ENCODE data around the gene CHML.

Gene CHML

GRCh38 chr1:241678536-241678935, 38.4 kb upstream of the CHML start:
- Histone ChIP-seq H3K79me2 (ENCODE audit: insufficient read depth, low read length) (no peaks in the 10 kb centered on the region), H3K36me3 (ENCODE audit: insufficient read depth, low read length) (no peaks in the 10 kb centered on the region), H3K9me3 (ENCODE audit: insufficient read depth, low read length, severe bottlenecking) (no peaks in the 10 kb centered on the region), H3K9ac (ENCODE audit: low read depth, low read length) (no peak overlapping the region), H3K27ac (ENCODE audit: low read length) (no peak overlapping the region), H3K4me3 (ENCODE audit: low read depth in 1 of 2, low read length in 2 of 2) (no peak overlapping the region), H4K20me1 (ENCODE audit: insufficient read depth, low read length) (no peaks in the 10 kb centered on the region), H3K27me3 (ENCODE audit: insufficient read depth, low read length, poor library complexity) (no peaks in the 10 kb centered on the region), H3K4me2 (ENCODE audit: insufficient read depth, low read length) (no peak overlapping the region), H3K4me1 (ENCODE audit: insufficient read depth, low read length) (peaks cover 18% of the 10 kb centered on the region), H2AFZ (ENCODE audit: low read depth, low read length) (no peak overlapping the region)
- DNase-seq (no peak), ATAC-seq (ENCODE audit: insufficient read depth, low read depth) (no peak)
- no peak for TF ChIP-seq EZH2 (IDR thresholded peaks at IDR 0.05; ENCODE audit: borderline replicate concordance, low read depth, low read length, severe bottlenecking)
- no peak for TF ChIP-seq CTCF (IDR thresholded peaks at IDR 0.05; ENCODE audit: borderline replicate concordance, extremely low read depth, low read length, poor library complexity, severe bottlenecking)

GRCh38 chr1:241677201-241677600, 37.0 kb upstream of the CHML start:
- Histone ChIP-seq H3K4me3 (ENCODE audit: low read depth in 1 of 2, low read length in 2 of 2) (no peak overlapping the region), H3K4me2 (ENCODE audit: insufficient read depth, low read length) (peak overlapping the region; percentile 48; the same call in 1 of the 2 replicates), H4K20me1 (ENCODE audit: insufficient read depth, low read length) (no peaks in the 10 kb centered on the region), H3K36me3 (ENCODE audit: insufficient read depth, low read length) (no peaks in the 10 kb centered on the region), H3K4me1 (ENCODE audit: insufficient read depth, low read length) (peaks cover 18% of the 10 kb centered on the region), H3K79me2 (ENCODE audit: insufficient read depth, low read length) (no peaks in the 10 kb centered on the region), H3K27ac (ENCODE audit: low read length) (peak overlapping the region; percentile 45; the same call in 1 of the 2 replicates), H3K9ac (ENCODE audit: low read depth, low read length) (no peak overlapping the region), H3K9me3 (ENCODE audit: insufficient read depth, low read length, severe bottlenecking) (no peaks in the 10 kb centered on the region), H2AFZ (ENCODE audit: low read depth, low read length) (peak overlapping the region; percentile 54; the same call in 1 of the 2 replicates), H3K27me3 (ENCODE audit: insufficient read depth, low read length, poor library complexity) (no peaks in the 10 kb centered on the region)
- TF ChIP-seq EZH2 (IDR thresholded peaks at IDR 0.05; ENCODE audit: borderline replicate concordance, low read depth, low read length, severe bottlenecking) (no peak), CTCF (IDR thresholded peaks at IDR 0.05; ENCODE audit: borderline replicate concordance, extremely low read depth, low read length, poor library complexity, severe bottlenecking) (no peak)
- ATAC-seq (ENCODE audit: insufficient read depth, low read depth) (peak; percentile 95), DNase-seq (peak; percentile 47)

- ATAC-seq (ENCODE audit: insufficient read depth, low read depth) (no peak), DNase-seq (peak; percentile 14)
- no peaks in the 10 kb centered on the region for H3K36me3 ChIP-seq (ENCODE audit: insufficient read depth, low read length)
- no peak overlapping the region for H2AFZ ChIP-seq (ENCODE audit: low read depth, low read length)
- H3K4me1 ChIP-seq (ENCODE audit: insufficient read depth, low read length), result peaks cover 18% of the 10 kb centered on the region
- no peak overlapping the region for H3K27ac ChIP-seq (ENCODE audit: low read length)
- H3K79me2 ChIP-seq (ENCODE audit: insufficient read depth, low read length), result no peaks in the 10 kb centered on the region
- no peaks in the 10 kb centered on the region for H3K9me3 ChIP-seq (ENCODE audit: insufficient read depth, low read length, severe bottlenecking)
- no peak overlapping the region for H3K9ac ChIP-seq (ENCODE audit: low read depth, low read length)
- no peak overlapping the region for H3K4me2 ChIP-seq (ENCODE audit: insufficient read depth, low read length)
- H3K27me3 ChIP-seq (ENCODE audit: insufficient read depth, low read length, poor library complexity), result no peaks in the 10 kb centered on the region
- no peaks in the 10 kb centered on the region for H4K20me1 ChIP-seq (ENCODE audit: insufficient read depth, low read length)
- TF ChIP-seq CTCF (IDR thresholded peaks at IDR 0.05; ENCODE audit: borderline replicate concordance, extremely low read depth, low read length, poor library complexity, severe bottlenecking) (no peak), EZH2 (IDR thresholded peaks at IDR 0.05; ENCODE audit: borderline replicate concordance, low read depth, low read length, severe bottlenecking) (no peak)
- H3K4me3 ChIP-seq (ENCODE audit: low read depth in 1 of 2, low read length in 2 of 2), result no peak overlapping the region
These were observed 35.8 kb upstream of the CHML start for GRCh38 chr1:241675983-241676382.

Measured in DND-41 (cell line).